Neural progenitor cell (in vitro differentiated cells): ENCODE results near the gene PTCD3.

ENCODE experiments used
- CTCF ChIP-seq: fragments of 200-600 bp; sonication (generic); IDR thresholded peaks from 2 replicates; pipeline ENCODE4 v1.5.1; 2017; ENCODE audit warnings: antibody characterized with exemption, mild to moderate bottlenecking
- EZH2 ChIP-seq: fragments of 200-600 bp; sonication (generic); IDR thresholded peaks from 2 replicates; pipeline ENCODE4 v1.6.1; 2017; ENCODE audit warnings: antibody characterized with exemption, mild to moderate bottlenecking, moderate library complexity
- EZH2phosphoT487 ChIP-seq: fragments of 200-600 bp; sonication (generic); IDR thresholded peaks from 2 replicates; pipeline ENCODE4 v1.6.1; 2017; ENCODE audit warnings: antibody characterized with exemption

DNA sequence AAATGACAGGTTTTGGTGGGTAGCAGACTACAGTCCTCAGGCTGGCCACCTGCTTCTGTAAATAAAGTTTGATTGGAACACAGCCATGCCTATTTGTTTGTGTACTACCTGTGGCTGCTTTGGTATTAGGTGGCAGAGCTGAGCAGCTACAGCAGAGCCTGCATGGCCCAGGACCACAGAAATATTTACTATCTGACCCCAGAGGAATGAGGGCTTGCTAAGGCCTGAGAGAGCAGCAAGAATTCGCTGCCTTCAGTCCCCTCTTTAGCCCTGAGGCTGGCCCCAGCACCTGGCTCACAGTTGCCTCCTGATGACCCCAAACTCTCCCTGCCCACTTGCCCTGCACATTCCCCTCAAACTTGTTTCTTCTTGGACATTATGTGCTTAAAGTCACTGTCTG is 32.8 kb upstream of the PTCD3 start:
- TF ChIP-seq CTCF (no peak), EZH2 (no peak), EZH2phosphoT487 (no peak)
